A549 (cell line): ENCODE measurements around the gene RMC1. TPM values are rescaled to one million over a fixed set of nuclear protein-coding genes. Genes with fewer than 3 reads are reported as not detected.

Experiments
- ATAC-seq, 2 experiments: fragments of 200-7000 bp in 1 of 2; fragments of >200 bp in 1 of 2; cut with Nextera tagmentation in 1 of 2; cut with Tn5 transposase in 1 of 2; 3 replicates each; pipeline versions ENCODE4 v1.8.0 to v1.9.1; 2018 to 2020; ENCODE audit warnings: mild to moderate bottlenecking in 1 of 2, moderate library complexity in 1 of 2
- CTCF ChIA-PET: fragments of 300-600 bp; sonication (Branson Sonifier 250); formaldehyde crosslinking; extraction: SDS; loops from one replicate; lab custom pipeline; 2021; ENCODE audit warnings: antibody characterized with exemption, inconsistent platforms; lab: Yijun Ruan, JAX
- POLR2A ChIA-PET: fragments of 350-600 bp; formaldehyde crosslinking; extraction: SDS; loops from one replicate; lab custom pipeline; 2021; ENCODE audit warnings: antibody characterized with exemption, inconsistent platforms; lab: Yijun Ruan, JAX
- DNase-seq, 2 experiments: peaks; one replicate each; pipeline versions ENCODE4 v3.0.0 to v3.0.0-alpha.2; 2011 to 2016; ENCODE audit warnings: low read depth in 1 of 2, low spot score in 1 of 2
- FAIRE-seq: peaks from 2 replicates; lab custom pipeline; 2011; peaks lifted over from hg19 to GRCh38; lab: Jason Lieb, UNC
- H3K27ac ChIP-seq, 2 experiments: fragments of >200 bp; sonication (Bioruptor Twin); formaldehyde crosslinking; 3 replicates each; pipeline ENCODE4 v1.5.1; 2016 to 2017
- H3K4me1 ChIP-seq: fragments of >200 bp; sonication (Bioruptor Twin); formaldehyde crosslinking; 3 replicates; pipeline ENCODE4 v1.6.1; 2016
- H3K4me2 ChIP-seq: fragments of >200 bp; sonication (Bioruptor Twin); formaldehyde crosslinking; 3 replicates; pipeline ENCODE4 v1.6.1; 2016
- H3K4me3 ChIP-seq: fragments of >200 bp; sonication (Bioruptor Twin); formaldehyde crosslinking; 3 replicates; pipeline ENCODE4 v1.5.1; 2016
- H3K9me3 ChIP-seq: fragments of >200 bp; sonication (Bioruptor Twin); formaldehyde crosslinking; 3 replicates; pipeline ENCODE4 v1.6.1; 2016
- ATOH8 ChIP-seq: fragments of 250-450 bp; sonication (Bioruptor Pico); IDR thresholded peaks from 2 replicates; pipeline ENCODE4 v1.5.0; 2020; ENCODE audit warnings: low read depth, mild to moderate bottlenecking, moderate library complexity
- CBX2 ChIP-seq: fragments of 200-600 bp; sonication (generic); IDR thresholded peaks from 2 replicates; pipeline ENCODE4 v1.6.1; 2016; ENCODE audit warnings: low read depth, mild to moderate bottlenecking, borderline replicate concordance
- CEBPB ChIP-seq, 2 experiments: fragments of >200 bp in 1 of 2; sonication (Bioruptor Twin) in 1 of 2; formaldehyde crosslinking in 1 of 2; IDR thresholded peaks; 2 replicates each; pipeline ENCODE4 v1.6.1; 2012 to 2016
- CHD2 ChIP-seq: fragments of 150-350 bp; IDR thresholded peaks from 2 replicates; pipeline ENCODE4 v1.6.1; 2014; ENCODE audit warnings: low read length; ENCODE audit not compliant: partially characterized antibody
- ELK1 ChIP-seq: fragments of 150-350 bp; IDR thresholded peaks from 2 replicates; pipeline ENCODE4 v1.6.1; 2014; ENCODE audit warnings: low read depth, mild to moderate bottlenecking, low read length
- EP300 ChIP-seq, 2 experiments: fragments of >200 bp; sonication (Bioruptor Twin); formaldehyde crosslinking; IDR thresholded peaks; 2 replicates in 1 of 2; 3 replicates in 1 of 2; pipeline ENCODE4 v1.6.1; 2016 to 2017
- FOSB ChIP-seq: fragments of 250-450 bp; sonication (Bioruptor Pico); IDR thresholded peaks from 2 replicates; pipeline ENCODE4 v1.5.0; 2020; ENCODE audit warnings: mild to moderate bottlenecking, moderate library complexity
- GATA3 ChIP-seq: IDR thresholded peaks from 2 replicates; pipeline ENCODE4 v1.6.1; 2012; ENCODE audit warnings: borderline replicate concordance
- HEYL ChIP-seq: fragments of 250-450 bp; sonication (Bioruptor Pico); IDR thresholded peaks from 2 replicates; pipeline ENCODE4 v1.8.0; 2021; ENCODE audit warnings: mild to moderate bottlenecking, moderate library complexity
- HOXB13 ChIP-seq: fragments of 250-450 bp; sonication (Bioruptor Pico); IDR thresholded peaks from 2 replicates; pipeline ENCODE4 v1.5.0; 2020; ENCODE audit warnings: low read depth, mild to moderate bottlenecking, moderate library complexity
- MAZ ChIP-seq: fragments of 150-350 bp; IDR thresholded peaks from 2 replicates; pipeline ENCODE4 v1.6.1; 2014; ENCODE audit warnings: antibody characterized with exemption, low read depth, low read length, borderline replicate concordance
- NFE2L2 ChIP-seq: fragments of 150-350 bp; conservative IDR thresholded peaks from 2 replicates; pipeline ENCODE4 v1.6.1; 2014; ENCODE audit warnings: low read length
- RFX5 ChIP-seq: fragments of 450-650 bp; IDR thresholded peaks from 2 replicates; pipeline ENCODE4 v1.7.1; 2014; ENCODE audit warnings: antibody characterized with exemption, mild to moderate bottlenecking, moderate library complexity
- USF2 ChIP-seq: fragments of 450-650 bp; IDR thresholded peaks from 2 replicates; pipeline ENCODE4 v1.6.1; 2014; ENCODE audit warnings: antibody characterized with exemption
- ZC3H11A ChIP-seq: fragments of 450-650 bp; IDR thresholded peaks from 2 replicates; pipeline ENCODE4 v1.6.1; 2014; ENCODE audit warnings: antibody characterized with exemption, mild to moderate bottlenecking
- WGBS: methylation state at CpG from one replicate; pipeline ENCODE4 v1.1.6; 2017; ENCODE audit errors: missing lambda C conversion rate; 5-methylcytosine and 5-hydroxymethylcytosine counted together
- polyA plus RNA-seq, 4 experiments: library from polyadenylated mRNA; depleted of rRNA in 3 of 4; stranded (reverse); fragments of >200 nt; fragmentation: RNase III in 1 of 4; extraction: RNeasy Plus Mini Kit Qiagen cat#74134 plus additional on column Dnase treatment in 1 of 4; gene quantifications; 2 replicates in 3 of 4; 3 replicates in 1 of 4; pipeline ENCODE4 v1.2.3, GENCODE V29; 2011 to 2017
- TF ChIP-seq, protein P1 (sequence below): fragments of >200 bp; sonication (Bioruptor Twin); formaldehyde crosslinking; IDR thresholded peaks from 3 replicates; pipeline ENCODE4 v1.5.1; 2016
- TF ChIP-seq, protein P2 (sequence below): fragments of 200-600 bp; sonication (generic); IDR thresholded peaks from 2 replicates; pipeline ENCODE4 v1.6.1; 2016; ENCODE audit warnings: antibody characterized with exemption, mild to moderate bottlenecking, moderate library complexity

RMC1 gene
- polyA plus RNA-seq, 2 of the 4 experiments (the other 2 are of a cell fraction): 15.7 to 17.5 TPM

DNA sequence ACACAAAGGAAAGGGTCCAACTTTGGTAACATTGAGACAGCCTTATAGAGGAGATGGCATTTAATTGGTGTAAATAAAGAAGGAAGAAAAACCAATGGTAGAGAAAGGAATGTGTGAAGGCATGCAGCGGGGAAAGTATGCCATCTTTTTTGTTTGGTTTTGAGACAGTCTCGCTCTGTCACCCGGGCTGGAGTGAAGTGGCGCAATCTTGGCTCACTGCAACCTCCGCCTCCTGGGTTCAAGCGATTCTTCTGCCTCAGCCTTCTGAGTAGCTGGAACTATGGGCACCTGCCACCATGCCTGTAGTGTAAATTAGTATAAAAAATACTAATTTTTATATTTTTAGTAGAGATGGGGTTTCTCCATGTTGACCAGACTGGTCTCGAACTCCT, 43.8 kb upstream of the RMC1 start:
- TF ChIP-seq GATA3 (no peak), EP300 (IDR thresholded peaks at IDR 0.05) (no peak), ATOH8 (CRISPR knock-in tag) (no peak), HEYL (CRISPR knock-in tag) (no peak), CEBPB (IDR thresholded peaks at IDR 0.05) (no peak), MAZ (no peak), FOSB (no peak), CBX2 (no peak), USF2 (no peak), RFX5 (no peak), ZC3H11A (no peak), CHD2 (no peak), HOXB13 (CRISPR knock-in tag) (no peak), ELK1 (no peak), NFE2L2 (no peak)
- TF ChIP-seq, protein P1, sequence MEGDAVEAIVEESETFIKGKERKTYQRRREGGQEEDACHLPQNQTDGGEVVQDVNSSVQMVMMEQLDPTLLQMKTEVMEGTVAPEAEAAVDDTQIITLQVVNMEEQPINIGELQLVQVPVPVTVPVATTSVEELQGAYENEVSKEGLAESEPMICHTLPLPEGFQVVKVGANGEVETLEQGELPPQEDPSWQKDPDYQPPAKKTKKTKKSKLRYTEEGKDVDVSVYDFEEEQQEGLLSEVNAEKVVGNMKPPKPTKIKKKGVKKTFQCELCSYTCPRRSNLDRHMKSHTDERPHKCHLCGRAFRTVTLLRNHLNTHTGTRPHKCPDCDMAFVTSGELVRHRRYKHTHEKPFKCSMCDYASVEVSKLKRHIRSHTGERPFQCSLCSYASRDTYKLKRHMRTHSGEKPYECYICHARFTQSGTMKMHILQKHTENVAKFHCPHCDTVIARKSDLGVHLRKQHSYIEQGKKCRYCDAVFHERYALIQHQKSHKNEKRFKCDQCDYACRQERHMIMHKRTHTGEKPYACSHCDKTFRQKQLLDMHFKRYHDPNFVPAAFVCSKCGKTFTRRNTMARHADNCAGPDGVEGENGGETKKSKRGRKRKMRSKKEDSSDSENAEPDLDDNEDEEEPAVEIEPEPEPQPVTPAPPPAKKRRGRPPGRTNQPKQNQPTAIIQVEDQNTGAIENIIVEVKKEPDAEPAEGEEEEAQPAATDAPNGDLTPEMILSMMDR: no peak
- TF ChIP-seq, protein P2, sequence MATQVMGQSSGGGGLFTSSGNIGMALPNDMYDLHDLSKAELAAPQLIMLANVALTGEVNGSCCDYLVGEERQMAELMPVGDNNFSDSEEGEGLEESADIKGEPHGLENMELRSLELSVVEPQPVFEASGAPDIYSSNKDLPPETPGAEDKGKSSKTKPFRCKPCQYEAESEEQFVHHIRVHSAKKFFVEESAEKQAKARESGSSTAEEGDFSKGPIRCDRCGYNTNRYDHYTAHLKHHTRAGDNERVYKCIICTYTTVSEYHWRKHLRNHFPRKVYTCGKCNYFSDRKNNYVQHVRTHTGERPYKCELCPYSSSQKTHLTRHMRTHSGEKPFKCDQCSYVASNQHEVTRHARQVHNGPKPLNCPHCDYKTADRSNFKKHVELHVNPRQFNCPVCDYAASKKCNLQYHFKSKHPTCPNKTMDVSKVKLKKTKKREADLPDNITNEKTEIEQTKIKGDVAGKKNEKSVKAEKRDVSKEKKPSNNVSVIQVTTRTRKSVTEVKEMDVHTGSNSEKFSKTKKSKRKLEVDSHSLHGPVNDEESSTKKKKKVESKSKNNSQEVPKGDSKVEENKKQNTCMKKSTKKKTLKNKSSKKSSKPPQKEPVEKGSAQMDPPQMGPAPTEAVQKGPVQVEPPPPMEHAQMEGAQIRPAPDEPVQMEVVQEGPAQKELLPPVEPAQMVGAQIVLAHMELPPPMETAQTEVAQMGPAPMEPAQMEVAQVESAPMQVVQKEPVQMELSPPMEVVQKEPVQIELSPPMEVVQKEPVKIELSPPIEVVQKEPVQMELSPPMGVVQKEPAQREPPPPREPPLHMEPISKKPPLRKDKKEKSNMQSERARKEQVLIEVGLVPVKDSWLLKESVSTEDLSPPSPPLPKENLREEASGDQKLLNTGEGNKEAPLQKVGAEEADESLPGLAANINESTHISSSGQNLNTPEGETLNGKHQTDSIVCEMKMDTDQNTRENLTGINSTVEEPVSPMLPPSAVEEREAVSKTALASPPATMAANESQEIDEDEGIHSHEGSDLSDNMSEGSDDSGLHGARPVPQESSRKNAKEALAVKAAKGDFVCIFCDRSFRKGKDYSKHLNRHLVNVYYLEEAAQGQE: no peak
- H3K9me3 ChIP-seq: no peaks in the 10 kb centered on the region
- ChIA-PET CTCF (no interaction called here), POLR2A (no interaction called here)
- no peak overlapping the region for H3K4me3 ChIP-seq
- no peak overlapping the region for H3K27ac ChIP-seq
- no peak for FAIRE-seq
- DNase-seq: no peak
- H3K4me1 ChIP-seq: peaks cover 33% of the 10 kb centered on the region
- no peak overlapping the region; the same call in 2 of the 3 replicates for H3K4me2 ChIP-seq
- WGBS: 72% methylated on average over 7 of the region's 7 CpGs
- no peak for ATAC-seq
